ENCODE results near the gene CSMD2.

Gene CSMD2

GRCh38 chr1:33608825-33609400 is 556.1 kb downstream of the CSMD2 start:
- no peak for DNase-seq (ENCODE audit: low read depth in 2 of 2)

DNA sequence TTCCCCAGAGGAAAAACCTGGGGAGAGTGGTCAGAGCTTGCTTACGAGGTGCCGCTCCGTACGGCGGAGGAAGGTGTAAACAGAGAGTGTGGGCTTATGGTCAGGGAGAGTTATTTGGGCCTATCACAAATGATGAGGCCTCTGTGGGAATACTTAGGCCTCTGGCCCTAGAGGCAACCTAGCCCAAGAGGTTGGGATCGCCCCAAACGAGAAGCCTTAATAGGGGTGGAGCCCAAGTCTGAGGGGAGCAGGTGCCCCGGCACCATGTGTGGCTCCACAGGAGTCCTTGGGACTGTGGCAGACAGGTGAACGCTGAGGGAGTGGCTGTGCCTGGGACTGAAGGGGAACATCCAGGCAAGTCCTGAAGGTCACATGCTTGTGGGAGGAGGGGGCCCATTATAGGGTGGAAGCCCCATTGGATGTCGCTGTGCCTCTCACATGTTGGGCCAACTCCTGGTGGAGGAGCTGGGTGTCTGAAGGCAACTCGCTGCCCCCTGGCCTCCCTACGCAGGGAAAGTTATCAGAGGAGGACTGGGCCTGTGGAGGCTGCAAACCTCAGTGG is 557.5 kb downstream of the CSMD2 start:
- no peak for DNase-seq (ENCODE audit: low read depth in 2 of 2)

GRCh38 chr1:33606272-33606671 is 558.8 kb downstream of the CSMD2 start:
- DNase-seq (ENCODE audit: low read depth in 2 of 2) = no peak

DNA sequence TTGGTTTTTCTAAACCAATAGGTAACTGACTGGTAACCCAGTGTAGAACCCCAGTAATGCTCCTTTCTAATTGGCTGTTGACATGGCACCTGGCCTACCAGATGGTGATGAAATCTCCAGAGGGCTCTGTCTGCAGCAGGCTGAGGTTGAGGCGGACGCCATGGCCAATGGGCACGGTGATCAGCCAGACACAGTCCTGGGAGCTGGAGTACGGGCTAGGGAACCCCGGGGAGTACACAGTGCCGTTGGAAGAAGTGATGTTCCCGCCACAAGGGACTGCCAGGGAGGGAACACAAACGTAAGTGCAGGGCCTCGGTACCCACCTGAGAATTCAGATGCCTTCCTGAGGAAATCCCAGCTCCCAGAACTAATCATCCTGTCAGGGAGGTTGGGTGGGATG is 562.8 kb downstream of the CSMD2 start:
- DNase-seq (ENCODE audit: low read depth in 2 of 2) = no peak

GRCh38 chr1:33601751-33602150 is 563.3 kb downstream of the CSMD2 start:
- no peak for DNase-seq (ENCODE audit: low read depth in 2 of 2)

- DNase-seq (ENCODE audit: low read depth in 2 of 2) = no peak
Measured at GRCh38 chr1:33599516-33600115, 565.4 kb downstream of the CSMD2 start.

DNA sequence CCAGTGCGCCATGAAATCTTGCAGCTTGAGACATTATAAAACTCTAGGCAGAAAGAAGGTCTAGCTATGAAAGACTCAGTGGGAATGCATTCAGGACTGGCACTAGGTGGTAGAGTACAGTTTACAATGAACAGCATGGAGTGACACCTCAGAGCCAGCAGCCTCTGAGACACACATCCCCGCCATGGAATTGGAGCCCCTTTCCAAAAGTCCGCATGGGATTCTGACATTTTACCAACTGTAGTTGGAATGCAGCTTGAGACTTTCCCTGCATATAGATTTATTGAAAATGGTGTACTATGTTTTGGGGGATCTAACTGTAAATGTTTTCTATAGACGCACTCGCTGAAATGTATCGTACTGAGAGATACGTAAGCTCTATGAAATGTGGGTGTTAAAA is 576.3 kb downstream of the CSMD2 start:
- DNase-seq (ENCODE audit: low read depth in 2 of 2) = no peak

DNA sequence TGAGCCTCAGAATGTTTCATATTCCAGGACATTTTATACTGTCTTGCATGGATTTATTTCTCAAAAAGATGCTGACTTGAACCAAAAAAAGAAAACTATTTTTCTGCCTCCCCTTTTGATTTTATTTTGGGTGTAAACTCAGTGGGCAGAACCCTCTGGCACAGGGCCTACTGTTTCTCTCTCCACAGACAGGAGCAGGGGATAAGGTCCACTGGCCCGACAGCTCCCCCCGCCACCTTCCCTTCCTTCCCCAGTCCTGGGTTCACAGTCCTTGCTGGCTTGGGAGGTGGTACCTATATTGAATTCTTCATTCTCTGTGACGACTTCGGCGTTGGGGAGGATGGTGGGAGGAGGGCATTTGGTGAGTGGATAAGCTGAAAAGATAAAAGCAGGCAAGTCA is 578.2 kb downstream of the CSMD2 start:
- DNase-seq (ENCODE audit: low read depth in 2 of 2) = no peak

DNA sequence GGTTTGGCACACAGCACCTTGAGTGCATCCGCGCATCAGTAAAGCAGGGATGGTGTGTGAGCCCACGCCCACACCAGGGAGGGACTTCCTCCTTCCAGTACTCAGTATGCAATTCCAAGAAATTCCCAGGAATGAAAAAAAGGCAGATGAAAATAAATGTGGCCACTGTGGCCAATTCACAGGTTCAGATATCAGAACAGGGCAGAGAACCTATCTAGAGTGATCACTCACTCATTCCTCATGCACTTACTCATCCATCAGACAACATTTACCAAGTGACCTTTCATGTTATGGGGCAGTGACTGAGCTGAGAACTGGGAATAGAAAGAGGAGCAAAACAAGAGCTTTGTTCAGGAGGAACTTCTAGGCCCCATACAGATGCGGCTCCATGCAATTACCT is 578.9 kb downstream of the CSMD2 start:
- no peak for DNase-seq (ENCODE audit: low read depth in 2 of 2)

DNA sequence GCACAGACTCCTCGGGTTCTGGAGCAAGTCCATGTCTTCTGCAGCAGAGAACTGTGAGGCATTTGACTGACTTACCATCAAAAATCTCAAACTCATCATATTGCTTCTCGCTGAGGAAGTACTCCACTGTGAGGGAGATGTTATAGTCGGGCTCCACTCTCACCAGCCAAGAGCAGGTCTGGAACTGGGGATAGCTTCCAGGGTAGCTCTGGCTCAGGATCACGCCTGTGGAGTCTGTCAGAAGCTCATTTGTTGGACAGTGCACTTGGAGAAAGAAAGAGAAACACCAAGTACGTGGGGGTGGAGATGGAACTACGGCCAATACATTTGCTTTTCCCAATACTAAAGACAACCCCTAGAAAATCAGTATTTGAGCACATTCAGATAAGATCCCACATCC is 581.5 kb downstream of the CSMD2 start:
- DNase-seq (ENCODE audit: low read depth in 2 of 2) = no peak

DNA sequence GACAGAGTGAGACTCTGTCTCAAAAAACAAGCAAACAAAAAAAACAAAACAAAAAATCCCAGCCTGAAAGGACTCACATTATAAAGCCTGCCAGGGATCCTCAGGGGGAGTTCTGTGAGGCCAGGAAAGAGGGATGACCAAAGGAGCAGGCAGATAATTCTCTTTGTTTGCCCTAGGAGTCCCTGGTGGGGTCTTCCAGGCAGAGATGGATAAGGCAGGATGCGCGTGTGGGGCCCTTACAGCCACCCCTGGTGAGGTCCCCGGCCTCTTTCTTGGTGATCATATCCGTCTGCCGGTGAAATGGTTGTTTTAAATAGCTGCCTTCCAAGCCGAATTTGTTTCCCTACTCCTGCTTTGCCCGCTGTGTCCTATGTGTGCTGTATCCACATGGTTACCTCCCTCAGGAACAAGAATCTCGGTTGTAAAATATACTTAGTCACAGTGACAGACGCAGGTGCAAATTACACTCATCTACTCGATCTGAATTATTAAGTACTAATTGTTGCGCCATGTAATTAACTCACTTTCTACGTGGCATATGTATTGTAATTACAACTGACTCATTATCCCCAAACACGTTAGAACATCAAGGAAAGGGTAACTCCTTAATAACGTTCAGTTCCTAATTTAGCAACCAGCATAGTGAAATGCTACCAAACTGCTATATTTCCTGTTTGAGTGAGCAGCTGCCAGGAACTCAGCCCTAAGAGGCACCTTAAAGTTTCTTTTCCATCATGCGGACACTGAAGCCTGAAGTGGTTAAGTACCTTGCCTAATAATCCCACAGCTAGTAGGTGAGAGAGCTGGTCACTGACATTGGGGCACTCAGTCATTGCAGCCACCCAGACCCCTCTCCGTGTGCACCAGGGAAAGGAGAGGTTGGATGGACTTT is 586.2 kb downstream of the CSMD2 start:
- DNase-seq (ENCODE audit: low read depth in 2 of 2) = no peak

DNA sequence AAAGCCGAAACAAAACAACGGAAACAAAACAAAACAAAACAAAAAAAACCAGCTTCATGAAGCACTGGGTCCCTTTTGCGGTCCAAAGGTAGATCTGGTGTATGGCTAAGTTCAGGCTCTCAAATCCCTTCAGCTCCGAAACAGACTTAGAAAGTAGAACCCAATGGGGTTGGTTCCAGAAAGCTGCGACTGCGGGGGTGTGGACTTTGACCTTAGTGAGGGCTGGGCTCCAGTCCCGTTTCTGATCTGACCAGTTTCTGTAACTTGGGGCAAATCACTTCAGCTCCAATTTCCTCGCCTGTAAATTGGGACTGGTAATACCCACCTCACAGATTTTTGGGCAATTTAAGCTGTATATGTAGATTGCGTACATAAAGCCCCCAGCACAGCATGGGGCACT is 587.4 kb downstream of the CSMD2 start:
- DNase-seq (ENCODE audit: low read depth in 2 of 2) = no peak

DNA sequence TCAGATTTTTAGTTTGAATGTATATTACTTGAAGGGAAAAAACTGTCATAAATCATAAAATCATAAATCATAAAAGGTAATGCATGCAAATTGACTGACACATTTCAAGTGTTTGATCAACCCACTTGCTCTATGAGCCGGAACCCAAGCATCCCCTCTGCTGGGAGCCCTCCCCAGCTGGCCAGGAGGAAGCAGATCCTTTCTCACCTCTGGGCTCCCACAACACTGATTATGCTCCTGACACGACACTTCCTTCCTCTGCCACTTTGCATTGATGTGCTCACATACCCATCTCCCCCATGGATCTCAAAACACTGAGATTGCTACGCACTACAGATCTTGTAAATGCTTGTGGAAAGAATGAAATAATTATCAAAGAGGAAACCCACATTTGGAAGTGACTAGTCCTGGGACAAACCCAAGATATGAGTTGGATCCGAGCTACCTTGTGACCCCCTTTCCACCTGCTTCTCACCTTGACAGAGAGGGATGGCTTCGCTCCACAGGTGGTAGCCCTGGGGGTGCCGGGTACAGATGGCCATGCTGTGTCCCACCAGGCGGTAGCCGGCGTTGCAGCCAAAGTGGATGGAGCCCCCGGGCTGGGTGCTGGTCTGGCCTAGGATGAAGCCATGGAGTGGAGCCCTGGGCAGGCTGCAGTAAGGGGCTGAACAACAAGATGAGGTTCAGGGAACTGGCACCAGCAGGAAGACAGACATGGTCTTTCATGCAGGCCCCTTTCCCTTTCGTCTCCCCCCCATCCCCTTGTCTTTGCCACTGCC is 588.0 kb downstream of the CSMD2 start:
- no peak for DNase-seq (ENCODE audit: low read depth in 2 of 2)

DNA sequence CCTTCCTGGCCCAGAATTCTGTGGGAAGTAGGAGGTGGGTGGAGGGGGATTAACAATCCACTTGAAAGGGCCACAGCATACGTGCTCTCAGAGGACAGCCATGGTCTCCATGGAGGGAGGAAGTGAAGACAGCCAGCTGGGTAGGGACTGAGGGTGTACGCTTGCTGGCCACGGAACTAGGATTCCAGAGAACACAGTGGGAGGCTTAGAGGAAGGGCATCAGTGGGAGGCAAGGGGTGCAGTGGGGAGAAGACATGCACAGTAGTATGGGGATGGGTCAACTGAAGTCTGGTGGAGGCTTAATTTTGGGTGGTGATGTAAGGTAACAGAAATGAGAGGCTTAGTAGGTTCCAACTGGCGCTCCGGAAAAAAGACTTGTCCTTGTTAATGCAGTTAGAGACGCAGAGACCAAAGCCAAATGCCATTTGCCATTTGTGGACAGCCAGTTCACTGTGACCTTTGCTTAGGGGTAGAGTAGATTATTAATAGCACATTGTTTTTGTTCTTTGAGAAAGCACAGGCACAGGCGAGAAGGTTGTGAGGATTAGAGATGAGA is 589.6 kb downstream of the CSMD2 start:
- DNase-seq (ENCODE audit: low read depth in 2 of 2) = no peak

DNA sequence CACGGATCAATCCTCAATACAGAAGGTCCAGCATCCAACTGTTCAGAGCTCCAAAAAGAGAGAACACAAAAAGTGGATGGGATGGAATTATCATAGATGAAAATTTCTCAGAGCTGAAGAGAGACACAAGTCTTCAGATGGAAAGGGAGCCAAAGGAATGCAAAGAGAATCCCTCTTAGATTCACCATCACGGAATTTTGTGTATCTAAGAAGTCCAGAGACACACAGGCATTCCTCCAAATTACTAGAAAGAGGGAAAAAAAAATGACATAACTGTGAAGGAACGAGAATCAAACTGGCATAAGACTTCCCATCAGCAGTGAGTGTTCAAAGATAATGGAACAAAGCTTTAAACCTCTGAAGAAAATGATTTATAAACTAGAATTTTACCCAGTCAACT is 591.4 kb downstream of the CSMD2 start:
- DNase-seq (ENCODE audit: low read depth in 2 of 2) = no peak

GRCh38 chr1:33572387-33572786 is 592.6 kb downstream of the CSMD2 start:
- no peak for DNase-seq (ENCODE audit: low read depth in 2 of 2)

DNA sequence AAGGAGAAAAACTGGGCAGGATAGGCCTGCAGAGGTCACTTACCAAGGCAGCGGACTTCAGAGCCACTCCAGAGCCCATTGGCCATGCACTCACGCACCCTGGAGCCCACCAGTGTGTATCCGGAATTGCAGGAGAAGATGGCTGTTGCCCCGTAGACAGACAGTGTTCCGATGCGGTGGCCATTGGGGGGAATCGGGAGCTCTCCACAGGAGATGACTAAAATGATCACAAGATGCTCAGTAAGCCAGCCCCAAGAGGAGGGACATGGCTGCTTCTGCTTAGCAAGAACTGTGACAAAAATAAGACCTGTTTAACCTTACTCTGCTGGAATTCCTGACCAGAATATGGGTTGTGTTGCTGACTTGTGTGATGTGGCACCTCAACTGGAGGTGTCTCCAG is 595.7 kb downstream of the CSMD2 start:
- no peak for DNase-seq (ENCODE audit: low read depth in 2 of 2)

DNA sequence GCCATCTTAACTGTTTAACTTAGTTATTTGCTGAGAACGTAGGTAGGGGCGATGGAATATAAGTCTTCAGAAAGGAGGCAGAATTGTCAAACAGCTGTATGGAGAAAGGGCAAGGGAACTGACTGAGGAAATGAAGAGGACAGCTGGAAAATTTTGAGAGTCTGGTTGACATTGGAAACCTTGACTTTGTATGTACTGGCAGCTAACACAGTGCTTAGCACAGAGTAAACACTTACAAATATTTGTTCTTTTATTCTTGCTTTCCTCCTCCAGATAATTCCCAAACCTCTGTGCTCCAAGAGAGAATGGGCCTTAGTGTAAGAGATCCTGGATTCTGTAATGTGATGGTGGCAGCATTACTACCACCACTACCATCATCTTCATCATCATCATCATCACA is 601.3 kb downstream of the CSMD2 start:
- no peak for DNase-seq (ENCODE audit: low read depth in 2 of 2)

DNA sequence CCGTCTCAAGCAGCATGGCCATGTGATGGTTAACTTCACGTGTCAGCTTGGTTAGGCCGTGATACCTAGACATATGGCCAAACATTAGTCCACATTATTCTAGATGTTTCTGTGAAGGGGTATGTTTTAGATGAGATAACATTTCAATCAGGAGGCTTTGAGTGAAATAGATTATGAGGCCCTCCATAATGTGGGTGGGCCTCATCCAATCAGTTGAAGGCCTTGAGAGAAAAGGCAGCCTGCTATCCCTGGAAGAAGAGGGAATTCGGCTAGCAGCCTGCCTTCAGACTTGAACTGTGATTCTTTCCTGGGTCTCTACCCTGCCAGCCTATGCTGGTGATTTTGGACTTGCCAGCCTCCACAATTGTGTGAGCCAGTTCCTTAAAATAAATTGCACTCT is 602.5 kb downstream of the CSMD2 start:
- no peak for DNase-seq (ENCODE audit: low read depth in 2 of 2)

GRCh38 chr1:33561576-33561975 is 603.5 kb downstream of the CSMD2 start:
- DNase-seq (ENCODE audit: low read depth in 2 of 2) = no peak

DNA sequence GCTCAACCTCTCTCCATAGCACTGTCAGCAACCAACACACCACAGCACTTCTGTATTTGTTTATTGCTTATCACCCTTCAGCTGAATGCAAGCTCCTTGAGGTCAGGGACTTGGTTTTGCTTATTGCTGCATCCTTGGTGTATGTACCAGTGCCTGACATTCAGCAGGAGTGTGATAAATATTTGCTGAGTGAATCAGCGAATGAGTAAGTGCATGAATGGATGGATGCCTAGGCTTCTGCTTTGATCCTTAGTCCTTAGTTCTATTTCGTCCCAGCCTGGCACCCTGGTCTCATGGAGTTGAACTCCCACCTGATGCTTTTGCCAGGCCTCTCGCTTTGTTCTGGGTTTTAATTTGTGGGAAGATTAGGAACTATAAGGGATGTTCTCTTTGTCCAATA is 604.4 kb downstream of the CSMD2 start:
- no peak for DNase-seq (ENCODE audit: low read depth in 2 of 2)

DNA sequence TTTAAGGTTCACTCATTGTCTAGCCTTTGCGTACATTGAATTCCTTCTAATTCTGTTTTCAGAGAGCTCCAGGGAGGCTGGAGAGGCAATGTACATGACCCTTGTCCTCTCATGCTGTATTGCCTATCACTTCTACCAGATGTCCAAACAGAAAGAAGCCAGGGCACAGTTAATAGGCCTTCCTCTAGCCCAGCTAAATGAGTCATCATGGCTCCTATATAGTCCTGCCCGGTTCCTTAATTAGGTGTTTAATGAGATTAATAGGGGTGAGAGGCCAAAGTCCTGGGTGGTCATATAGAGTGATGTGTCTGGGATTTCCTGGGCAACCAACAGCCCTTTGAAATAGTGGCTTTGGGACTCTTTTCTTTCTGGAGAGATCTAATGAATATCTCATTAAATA is 616.3 kb downstream of the CSMD2 start:
- DNase-seq (ENCODE audit: low read depth in 2 of 2) = no peak
